Liver (tissue), 9 donors: ENCODE measurements around the gene GMEB2. TPM values are rescaled to one million over a fixed set of nuclear protein-coding genes. Genes with fewer than 3 reads are reported as not detected.

Source experiments
- DNase-seq: peaks from one replicate; pipeline ENCODE4 v3.0.0-alpha.2; 2017; ENCODE audit warnings: low spot score
- H3K27ac ChIP-seq, 2 donors: one replicate each; pipeline ENCODE4 v1.7.0; 2013; ENCODE audit warnings: inconsistent platforms in 2 of 2, low read length in 2 of 2, control low read depth in 1 of 2, low read depth in 1 of 2, mild to moderate bottlenecking in 1 of 2
- H3K27me3 ChIP-seq, 4 donors: one replicate each; pipeline versions ENCODE4 v1.6.1 to v1.7.0; 2013; ENCODE audit warnings: low read length in 3 of 4, inconsistent platforms in 1 of 4, mild to moderate bottlenecking in 1 of 4, moderate library complexity in 1 of 4; ENCODE audit not compliant: control insufficient read depth in 4 of 4, insufficient read depth in 4 of 4
- H3K36me3 ChIP-seq, 4 donors: one replicate each; pipeline versions ENCODE4 v1.6.1 to v1.7.0; 2013; ENCODE audit warnings: low read length in 3 of 4, mild to moderate bottlenecking in 3 of 4, low read depth in 1 of 4, moderate library complexity in 1 of 4; ENCODE audit not compliant: control insufficient read depth in 4 of 4, insufficient read depth in 3 of 4
- H3K4me1 ChIP-seq, 4 donors: one replicate each; pipeline versions ENCODE4 v1.6.1 to v1.7.0; 2013; ENCODE audit warnings: low read length in 3 of 4, mild to moderate bottlenecking in 3 of 4, moderate library complexity in 1 of 4; ENCODE audit not compliant: control insufficient read depth in 4 of 4, insufficient read depth in 4 of 4
- H3K4me3 ChIP-seq, 3 donors: one replicate each; pipeline versions ENCODE4 v1.6.1 to v1.7.0; 2013; ENCODE audit warnings: low read length in 3 of 3, control low read depth in 1 of 3, low read depth in 1 of 3, mild to moderate bottlenecking in 1 of 3
- H3K9ac ChIP-seq, 2 donors: one replicate each; pipeline ENCODE4 v1.7.0; 2013; ENCODE audit warnings: low read length in 2 of 2, mild to moderate bottlenecking in 2 of 2, moderate library complexity in 2 of 2, control low read depth in 1 of 2, low read depth in 1 of 2
- H3K9me3 ChIP-seq, 4 donors: one replicate each; pipeline versions ENCODE4 v1.6.1 to v1.7.0; 2013; ENCODE audit warnings: low read length in 3 of 4; ENCODE audit not compliant: control insufficient read depth in 4 of 4
- ATF3 ChIP-seq: IDR thresholded peaks from 2 replicates; pipeline ENCODE4 v1.6.1; 2016; ENCODE audit warnings: antibody characterized with exemption
- CTCF ChIP-seq: fragments of 150-350 bp; IDR thresholded peaks from 2 replicates; pipeline ENCODE4 v1.5.1; 2017; ENCODE audit warnings: improper control_type of control experiment, low read depth, low read length; ENCODE audit not compliant: missing input control
- EGR1 ChIP-seq, 2 donors: IDR thresholded peaks; 2 replicates each; pipeline ENCODE4 v1.6.1; 2016 to 2018; ENCODE audit warnings: antibody characterized with exemption in 2 of 2, low read depth in 2 of 2
- FOXA2 ChIP-seq: IDR thresholded peaks from 2 replicates; pipeline ENCODE4 v1.6.1; 2016; ENCODE audit warnings: antibody characterized with exemption
- HNF4A ChIP-seq, 2 donors: conservative IDR thresholded peaks; 2 replicates each; pipeline ENCODE4 v1.6.1; 2016; ENCODE audit warnings: antibody characterized with exemption in 2 of 2, mild to moderate bottlenecking in 2 of 2
- HNF4G ChIP-seq: IDR thresholded peaks from 2 replicates; pipeline ENCODE4 v1.6.1; 2016; ENCODE audit warnings: antibody characterized with exemption
- JUND ChIP-seq, 2 donors: IDR thresholded peaks; 2 replicates each; pipeline ENCODE4 v1.6.1; 2016; ENCODE audit warnings: antibody characterized with exemption in 2 of 2
- MAX ChIP-seq: IDR thresholded peaks from 2 replicates; pipeline ENCODE4 v1.6.1; 2016; ENCODE audit warnings: antibody characterized with exemption
- NR2F2 ChIP-seq: IDR thresholded peaks from 2 replicates; pipeline ENCODE4 v1.6.1; 2016; ENCODE audit warnings: antibody characterized with exemption
- RAD21 ChIP-seq, 2 donors: IDR thresholded peaks; 2 replicates each; pipeline ENCODE4 v1.6.1; 2016; ENCODE audit warnings: antibody characterized with exemption in 2 of 2, mild to moderate bottlenecking in 2 of 2
- REST ChIP-seq: IDR thresholded peaks from 2 replicates; pipeline ENCODE4 v1.6.1; 2016; ENCODE audit warnings: antibody characterized with exemption, mild to moderate bottlenecking
- RXRA ChIP-seq, 2 donors: IDR thresholded peaks; 2 replicates each; pipeline ENCODE4 v1.6.1; 2017 to 2018; ENCODE audit warnings: antibody characterized with exemption in 2 of 2, mild to moderate bottlenecking in 1 of 2
- SP1 ChIP-seq: IDR thresholded peaks from 2 replicates; pipeline ENCODE4 v1.6.1; 2018; ENCODE audit warnings: antibody characterized with exemption, mild to moderate bottlenecking
- YY1 ChIP-seq: IDR thresholded peaks from 2 replicates; pipeline ENCODE4 v1.6.1; 2016; ENCODE audit warnings: antibody characterized with exemption, mild to moderate bottlenecking
- WGBS: extraction: QIAGEN DNeasy Blood & Tissue Kit; methylation state at CpG from one replicate; pipeline ENCODE4 v1.1.7; 2013; 5-methylcytosine and 5-hydroxymethylcytosine counted together
- polyA plus RNA-seq, 2 donors: library from polyadenylated mRNA; stranded (reverse) in 1 of 2; unstranded in 1 of 2; fragments of 200-250 nt in 1 of 2; fragments of >200 nt in 1 of 2; fragmentation: Nextera tagmentation in 1 of 2; extraction: Ambion mirVana in 1 of 2; gene quantifications; one replicate each; pipeline versions ENCODE4 v1.2.1 to v1.2.3, GENCODE V29; 2013 to 2015
- total RNA-seq, 2 donors: library from RNA; depleted of rRNA; stranded (reverse); fragments of >200 nt; gene quantifications; one replicate each; pipeline ENCODE4 v1.2.3, GENCODE V29; 2014
- donor health status: healthy.
- donor health status: healthy.
- donor health status: healthy.
- donor health status: healthy.
- donor health status: healthy.

Gene GMEB2
- total and polyA plus RNA-seq, 4 donors: 1.3 to 8.6 (median 5.3) TPM

- Histone ChIP-seq H3K27me3 (no peaks in the 10 kb centered on the region), H3K4me3 (peak overlapping the region in 1 of 3 donors; percentile 33), H3K9me3 (no peaks in the 10 kb centered on the region), H3K4me1 (peaks cover 10 to 28% (median 19%) of the 10 kb centered on the region in 4 donors), H3K36me3 (no peaks in the 10 kb centered on the region), H3K27ac (peak overlapping the region in 1 of 2 donors; percentile 17), H3K9ac (no peak overlapping the region)
- TF ChIP-seq YY1 (no peak), ATF3 (no peak), RAD21 (IDR thresholded peaks at IDR 0.05) (no peak), JUND (IDR thresholded peaks at IDR 0.05) (no peak), MAX (no peak), RXRA (IDR thresholded peaks at IDR 0.05) (no peak), HNF4G (no peak), FOXA2 (no peak), HNF4A (conservative IDR thresholded peaks at IDR 0.05) (no peak), REST (no peak), EGR1 (IDR thresholded peaks at IDR 0.05; ENCODE audit: low read depth in 2 of 2) (no peak), SP1 (no peak), NR2F2 (no peak), CTCF (no peak)
- no peak for DNase-seq
- WGBS: 45% methylated on average over 27 of the region's 27 CpGs
Observed at GRCh38 chr20:63538204-63539091, 88.5 kb downstream of the GMEB2 start.

Other genes with a start within 250 kb of the GMEB2 start
- not detected for gene KCNQ2, start 154.4 kb downstream of the GMEB2 start, total RNA-seq
- gene KCNQ2, start 154.4 kb downstream of the GMEB2 start, polyA plus RNA-seq: not detected
- gene EEF1A2, start 128.0 kb downstream of the GMEB2 start, total RNA-seq: under 1 TPM in 1 of 2 donors, not detected in 1; 0.05 TPM
- gene EEF1A2, start 128.0 kb downstream of the GMEB2 start, polyA plus RNA-seq: under 1 TPM in 1 of 2 donors, not detected in 1; 0.12 TPM
- gene PPDPF, start 106.3 kb downstream of the GMEB2 start, total RNA-seq: 10 to 100 TPM; 25.1 to 25.5 TPM
- 100 to 1,000 TPM in 1 of 2 donors, 1 to 10 TPM in 1; 8.3 to 196 TPM for gene PPDPF, start 106.3 kb downstream of the GMEB2 start, polyA plus RNA-seq
- gene PTK6, start 89.7 kb downstream of the GMEB2 start, total RNA-seq: 1 to 10 TPM in 1 of 2 donors, under 1 TPM in 1; 0.05 to 1.2 TPM
- under 1 TPM; 0.11 to 0.36 TPM for gene PTK6, start 89.7 kb downstream of the GMEB2 start, polyA plus RNA-seq
- gene SRMS, start 79.4 kb downstream of the GMEB2 start, total RNA-seq: not detected
- not detected for gene SRMS, start 79.4 kb downstream of the GMEB2 start, polyA plus RNA-seq
- gene FNDC11, start 72.9 kb downstream of the GMEB2 start, total RNA-seq: under 1 TPM in 1 of 2 donors, not detected in 1; under 0.01 TPM
- under 1 TPM in 1 of 2 donors, not detected in 1; 0.01 TPM for gene FNDC11, start 72.9 kb downstream of the GMEB2 start, polyA plus RNA-seq
- gene HELZ2, start 52.9 kb downstream of the GMEB2 start, total RNA-seq: 10 to 100 TPM; 21.3 to 26.6 TPM
- 1 to 10 TPM; 3.7 to 9.6 TPM for gene HELZ2, start 52.9 kb downstream of the GMEB2 start, polyA plus RNA-seq
- 1 to 10 TPM in 1 of 2 donors, under 1 TPM in 1; 0.67 to 2.9 TPM for gene STMN3, start 26.3 kb upstream of the GMEB2 start, total RNA-seq
- gene STMN3, start 26.3 kb upstream of the GMEB2 start, polyA plus RNA-seq: 1 to 10 TPM in 1 of 2 donors, under 1 TPM in 1; 0.42 to 1.2 TPM
- gene RTEL1, start 31.2 kb upstream of the GMEB2 start, total RNA-seq: 10 to 100 TPM; 10.4 to 16.9 TPM
- 1 to 10 TPM; 3.7 to 4.3 TPM for gene RTEL1, start 31.2 kb upstream of the GMEB2 start, polyA plus RNA-seq
- gene TNFRSF6B, start 69.6 kb upstream of the GMEB2 start, total RNA-seq: under 1 TPM in 1 of 2 donors, not detected in 1; 0.09 TPM
- gene TNFRSF6B, start 69.6 kb upstream of the GMEB2 start, polyA plus RNA-seq: under 1 TPM in 1 of 2 donors, not detected in 1; 0.73 TPM
- 10 to 100 TPM; 14.2 to 21.0 TPM for gene ARFRP1, start 80.9 kb upstream of the GMEB2 start, total RNA-seq
- 10 to 100 TPM; 20.0 to 26.9 TPM for gene ARFRP1, start 80.9 kb upstream of the GMEB2 start, polyA plus RNA-seq
- gene ZGPAT, start 80.9 kb upstream of the GMEB2 start, total RNA-seq: 10 to 100 TPM; 10.3 to 14.7 TPM
- 10 to 100 TPM; 26.2 to 90.5 TPM for gene ZGPAT, start 80.9 kb upstream of the GMEB2 start, polyA plus RNA-seq
- 10 to 100 TPM; 21.2 to 50.4 TPM for gene LIME1, start 109.6 kb upstream of the GMEB2 start, total RNA-seq
- gene LIME1, start 109.6 kb upstream of the GMEB2 start, polyA plus RNA-seq: 10 to 100 TPM; 52.8 to 69.0 TPM
- 10 to 100 TPM; 22.2 to 27.9 TPM for gene SLC2A4RG, start 112.7 kb upstream of the GMEB2 start, total RNA-seq
- gene SLC2A4RG, start 112.7 kb upstream of the GMEB2 start, polyA plus RNA-seq: 10 to 100 TPM; 31.0 to 39.7 TPM
- 10 to 100 TPM in 1 of 2 donors, 1 to 10 TPM in 1; 8.2 to 12.1 TPM for gene ZBTB46, start 204.2 kb upstream of the GMEB2 start, total RNA-seq
- 1 to 10 TPM in 1 of 2 donors, under 1 TPM in 1; 0.79 to 1.2 TPM for gene ZBTB46, start 204.2 kb upstream of the GMEB2 start, polyA plus RNA-seq
- gene ABHD16B, start 234.4 kb upstream of the GMEB2 start, total RNA-seq: not detected
- gene ABHD16B, start 234.4 kb upstream of the GMEB2 start, polyA plus RNA-seq: under 1 TPM in 1 of 2 donors, not detected in 1; 0.10 TPM
- 10 to 100 TPM; 25.3 to 31.2 TPM for gene TPD52L2, start 238.2 kb upstream of the GMEB2 start, total RNA-seq
- gene TPD52L2, start 238.2 kb upstream of the GMEB2 start, polyA plus RNA-seq: 10 to 100 TPM; 12.3 to 33.0 TPM